RCC 7860 (cell line): ENCODE data around the gene RICTOR.
"Not testable (repeated sequence)": the region's sequence is repeated elsewhere in the genome, so short reads cannot be mapped to it uniquely, and the experiment has no call there.

Source experiments
- DNase-seq: peaks from one replicate; pipeline ENCODE4 v3.0.0-alpha.2; 2015; ENCODE audit warnings: low spot score
- FAIRE-seq: peaks from 2 replicates; lab custom pipeline; 2012; peaks lifted over from hg19 to GRCh38; lab: Jason Lieb, UNC

RICTOR gene

DNA sequence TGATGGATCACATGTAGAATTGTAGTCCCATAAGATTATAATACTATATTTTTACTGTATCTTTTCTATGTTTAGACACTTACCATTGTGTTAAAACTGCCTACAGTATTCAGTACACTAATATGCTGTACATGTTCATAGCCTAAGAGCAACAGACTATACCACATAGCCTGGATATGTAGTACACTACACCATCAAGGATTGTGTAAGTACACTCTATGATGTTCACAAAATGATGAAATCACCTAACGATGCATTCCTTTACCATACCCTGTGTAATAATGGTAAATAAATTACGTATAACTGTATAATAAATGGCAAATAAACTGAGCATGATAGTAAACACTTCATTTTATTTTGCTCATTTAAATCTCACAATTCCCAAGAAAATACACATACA is 60.3 kb downstream of the RICTOR start:
- no peak for DNase-seq

DNA sequence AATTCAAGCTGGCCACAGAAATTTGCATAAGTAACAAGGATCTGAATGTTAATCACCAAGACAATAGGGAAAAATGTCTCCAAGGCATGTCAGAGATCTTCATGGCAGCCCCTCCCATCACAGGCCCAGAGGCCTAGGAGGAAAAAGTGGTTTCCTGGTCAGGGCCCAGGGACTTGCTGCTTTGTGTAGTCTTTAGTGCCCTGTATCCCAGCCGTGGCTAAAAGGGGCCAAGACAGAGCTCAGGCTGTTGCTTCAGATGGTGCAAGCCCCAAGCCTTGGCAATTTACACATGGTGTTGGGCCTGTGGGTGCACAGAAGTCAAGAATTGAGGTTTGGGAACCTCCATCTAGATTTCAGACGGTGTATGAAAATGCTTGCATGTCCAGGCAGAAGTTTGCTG is 63.2 kb downstream of the RICTOR start:
- not testable (repeated sequence) for DNase-seq, FAIRE-seq

More for the DNA sequence above, 60.3 kb downstream of the RICTOR start:
- no peak for FAIRE-seq

DNA sequence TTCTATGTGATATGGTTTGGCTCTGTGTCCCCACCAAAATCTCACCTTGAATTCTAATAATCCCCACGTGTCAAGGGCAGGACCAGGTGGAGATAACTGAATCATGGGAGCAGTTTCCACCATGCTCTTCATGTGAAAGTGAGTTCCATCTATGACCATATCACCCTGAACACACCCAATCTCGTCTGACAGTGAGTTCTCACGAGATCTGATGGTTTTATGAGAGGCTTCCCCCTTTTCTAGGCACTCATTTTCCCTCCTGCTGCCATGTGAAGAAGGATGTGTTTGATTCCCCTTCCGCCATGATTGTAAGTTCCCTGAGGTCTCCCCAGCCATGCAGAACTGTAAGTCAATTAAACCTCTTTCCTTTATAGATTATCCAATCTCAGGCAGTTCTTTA is 64.2 kb downstream of the RICTOR start:
- no peak for FAIRE-seq
- DNase-seq = no peak

DNA sequence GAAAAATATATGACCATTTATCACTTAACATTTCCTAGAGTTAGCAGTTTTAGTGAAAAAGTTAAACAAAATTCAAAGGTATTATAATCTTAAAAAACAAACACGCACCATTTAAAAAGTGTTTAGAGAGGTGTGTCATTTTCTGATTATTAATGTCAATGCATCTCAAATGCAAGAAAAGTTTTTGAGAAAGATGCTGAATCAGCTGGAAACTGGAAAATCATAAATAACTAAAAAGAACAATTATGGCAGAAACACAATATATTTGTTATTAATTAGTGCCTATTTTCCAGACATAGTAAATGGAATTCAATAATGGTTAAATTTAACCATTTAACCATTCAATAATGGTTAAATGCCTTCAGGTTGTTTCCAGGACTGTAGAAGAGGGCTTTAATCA is 64.9 kb downstream of the RICTOR start:
- no peak for FAIRE-seq
- DNase-seq = no peak

DNA sequence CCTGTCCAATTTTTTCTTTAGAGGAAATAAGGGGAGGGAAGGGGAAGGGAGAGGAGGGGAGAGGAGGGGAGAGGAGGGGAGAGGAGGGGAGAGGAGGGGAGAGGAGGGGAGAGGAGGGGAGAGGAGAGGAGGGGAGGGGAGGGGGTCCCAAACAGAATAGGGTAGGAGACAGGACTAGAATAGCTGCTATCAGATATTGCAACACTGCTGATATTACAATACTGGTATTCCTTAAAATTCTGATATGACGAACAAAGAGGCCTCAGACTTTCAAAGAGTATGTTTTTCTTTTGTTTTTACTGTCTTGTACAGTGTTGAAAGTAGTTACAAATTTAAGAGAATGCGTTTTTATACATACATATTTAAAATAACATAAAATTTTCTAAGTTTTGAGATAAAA is 67.5 kb downstream of the RICTOR start:
- no peak for FAIRE-seq
- DNase-seq = no peak

DNA sequence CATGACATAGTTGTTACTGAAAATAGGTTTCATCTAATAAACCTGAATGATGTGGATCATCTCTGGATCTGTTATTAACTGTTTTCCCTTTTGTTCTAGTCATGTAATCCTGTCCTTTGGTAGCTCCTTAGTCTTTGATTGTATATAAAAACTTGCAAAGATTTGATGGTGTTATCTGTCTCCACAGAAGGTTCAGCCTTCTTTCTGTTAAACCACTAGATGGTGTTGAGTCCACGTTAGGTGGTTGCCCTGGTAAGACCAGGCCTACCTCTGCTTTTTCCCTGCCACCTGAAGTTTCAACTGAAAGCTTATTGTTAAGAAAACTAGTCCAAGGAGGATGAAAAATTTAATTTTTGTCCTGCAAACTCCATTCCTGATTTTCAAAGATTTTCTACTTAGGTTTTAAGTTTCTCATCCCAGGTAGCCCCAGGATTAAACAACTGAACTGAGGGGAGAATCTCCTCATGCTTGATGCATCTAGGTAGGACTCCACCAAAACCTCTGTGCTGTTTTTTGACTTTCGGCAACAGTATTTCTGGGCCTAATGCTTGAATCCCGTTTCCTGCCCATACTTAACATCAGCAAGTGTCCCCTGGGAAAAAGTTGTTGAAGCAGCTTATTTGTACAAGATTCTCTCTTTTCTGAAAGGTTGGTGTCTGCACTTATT is 68.5 kb downstream of the RICTOR start:
- no peak for FAIRE-seq
- no peak for DNase-seq

DNA sequence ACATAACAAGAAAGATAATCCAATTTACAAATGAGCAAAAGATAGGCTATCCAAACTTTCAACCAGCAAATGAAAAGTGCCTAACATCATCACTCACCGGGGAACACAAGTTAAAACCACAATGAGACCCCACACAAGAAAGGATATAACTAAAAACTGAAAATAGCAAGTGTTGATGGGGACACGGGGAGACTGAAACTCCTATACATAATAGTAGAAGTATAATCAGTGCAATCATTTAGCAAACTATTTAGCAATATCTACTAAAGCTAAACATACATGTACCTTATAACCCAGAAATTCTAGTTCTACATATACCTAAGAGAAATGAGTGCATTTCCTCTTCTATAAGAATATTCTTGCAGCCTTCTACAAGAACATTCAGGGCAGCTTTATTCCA is 72.5 kb downstream of the RICTOR start:
- no peak for FAIRE-seq
- DNase-seq = no peak

DNA sequence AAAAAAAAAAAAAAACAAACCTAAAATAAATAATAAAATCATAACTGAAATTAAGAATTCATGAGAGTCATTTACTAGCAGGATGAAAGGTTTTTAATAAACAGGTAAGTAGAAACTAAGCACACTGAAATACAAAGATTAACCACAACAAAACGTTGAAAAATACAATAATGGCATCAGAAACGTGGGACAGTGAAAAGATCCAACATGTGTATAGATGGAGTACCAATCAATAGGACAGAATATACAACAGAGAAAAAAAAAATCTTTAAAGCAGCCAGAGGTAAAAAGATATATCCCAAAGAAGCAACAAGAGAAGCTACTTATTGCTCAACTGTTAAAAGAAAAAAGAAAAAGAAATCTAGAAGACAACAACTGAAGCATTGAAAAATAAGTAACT is 75.2 kb downstream of the RICTOR start:
- DNase-seq (no peak), FAIRE-seq (peak; percentile 16)

DNA sequence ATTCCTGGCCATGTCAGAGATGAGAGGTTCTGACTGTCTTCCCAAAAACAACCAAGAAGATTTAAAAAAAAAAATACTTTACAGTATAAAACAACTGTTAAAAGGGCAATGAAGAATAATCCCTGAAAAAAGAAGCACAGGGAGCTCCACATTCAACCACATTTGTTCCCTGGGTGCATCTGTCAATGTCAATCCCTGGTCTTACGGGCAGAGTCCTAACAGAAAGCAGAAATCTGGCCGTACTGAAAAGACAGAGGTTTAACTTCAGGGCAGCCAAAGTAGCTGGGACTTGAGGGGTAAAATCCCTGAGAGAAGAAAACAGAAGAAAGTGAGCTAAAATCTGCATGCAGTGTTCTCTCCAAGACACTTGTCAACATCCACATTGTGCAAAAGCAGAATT is 76.6 kb downstream of the RICTOR start:
- FAIRE-seq = no peak
- DNase-seq = no peak

DNA sequence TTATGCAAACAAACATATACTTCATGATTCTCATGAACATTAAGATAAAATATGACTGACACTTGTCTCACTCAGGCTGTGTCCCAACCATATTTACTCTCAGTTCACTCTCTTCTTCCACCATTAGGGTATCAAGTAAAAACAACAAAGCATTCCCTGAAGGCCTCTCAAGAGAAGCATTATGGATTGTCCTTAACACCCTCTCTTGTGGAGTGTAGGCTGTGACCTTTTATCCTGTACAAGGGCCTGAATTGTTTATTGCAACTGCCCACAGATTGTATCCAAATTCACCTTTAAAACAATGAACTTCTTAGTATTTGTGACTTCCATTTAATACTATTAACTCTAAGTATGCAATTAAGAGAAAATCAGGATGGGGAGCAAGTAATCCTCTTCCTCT is 78.1 kb downstream of the RICTOR start:
- DNase-seq (no peak), FAIRE-seq (no peak)

DNA sequence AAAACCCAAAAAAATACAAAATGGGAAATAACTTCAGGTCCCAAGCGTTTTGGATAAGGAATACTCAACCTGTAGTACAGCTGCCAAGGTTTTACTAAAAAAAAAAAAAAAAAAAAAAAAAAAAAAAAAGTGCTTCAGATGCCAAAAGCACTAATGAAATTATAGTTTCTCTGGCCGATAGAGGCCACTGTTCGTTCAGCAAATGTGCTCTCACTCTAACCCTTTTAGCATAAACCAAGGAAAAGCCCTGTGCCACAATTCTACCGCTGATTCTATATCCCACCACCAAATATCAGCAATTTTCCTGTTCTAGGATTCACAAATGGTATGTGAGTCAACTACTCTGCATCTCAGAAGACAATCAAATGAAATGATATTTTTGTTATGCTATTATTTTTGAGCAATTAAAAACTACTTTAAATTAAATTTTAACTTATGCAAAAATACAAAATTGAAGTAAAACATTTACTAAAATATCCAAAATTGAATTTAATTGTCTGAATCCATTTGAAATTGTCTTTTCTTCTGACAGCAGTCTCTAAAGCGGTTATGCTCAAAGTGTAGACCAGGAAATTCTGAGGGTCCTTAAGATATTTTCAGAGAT is 79.8 kb downstream of the RICTOR start:
- DNase-seq (peak; percentile 71), FAIRE-seq (peak; percentile 87)

DNA sequence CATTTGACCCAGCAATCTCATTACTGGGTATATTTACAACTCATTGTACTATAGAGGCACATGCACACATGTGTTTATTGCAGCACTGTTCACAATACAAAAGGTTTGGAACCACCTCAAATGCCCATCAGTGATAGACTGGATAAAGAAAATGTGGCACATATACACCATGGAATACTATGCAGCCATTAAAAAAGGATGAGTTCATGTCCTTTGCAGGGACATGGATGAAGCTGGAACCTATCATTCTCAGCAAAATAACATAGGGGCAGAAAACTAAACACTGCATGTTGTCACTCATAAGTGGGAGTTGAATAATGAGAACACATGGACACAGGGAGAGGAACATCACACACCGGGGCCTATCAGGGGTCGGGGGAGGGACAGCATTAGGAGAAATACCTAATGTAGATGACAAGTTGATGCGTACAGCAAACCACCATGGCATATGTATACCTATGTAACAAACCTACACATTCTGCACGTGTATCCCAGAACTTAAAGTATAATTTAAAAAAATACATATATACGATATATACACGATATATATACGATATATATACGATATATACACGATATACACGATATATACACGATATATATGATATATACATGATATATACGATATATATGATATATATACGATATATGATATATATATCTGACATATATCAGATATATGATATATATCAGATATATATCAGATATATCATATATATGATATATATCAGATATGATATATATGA is 84.1 kb downstream of the RICTOR start:
- FAIRE-seq, DNase-seq: not testable (repeated sequence)

DNA sequence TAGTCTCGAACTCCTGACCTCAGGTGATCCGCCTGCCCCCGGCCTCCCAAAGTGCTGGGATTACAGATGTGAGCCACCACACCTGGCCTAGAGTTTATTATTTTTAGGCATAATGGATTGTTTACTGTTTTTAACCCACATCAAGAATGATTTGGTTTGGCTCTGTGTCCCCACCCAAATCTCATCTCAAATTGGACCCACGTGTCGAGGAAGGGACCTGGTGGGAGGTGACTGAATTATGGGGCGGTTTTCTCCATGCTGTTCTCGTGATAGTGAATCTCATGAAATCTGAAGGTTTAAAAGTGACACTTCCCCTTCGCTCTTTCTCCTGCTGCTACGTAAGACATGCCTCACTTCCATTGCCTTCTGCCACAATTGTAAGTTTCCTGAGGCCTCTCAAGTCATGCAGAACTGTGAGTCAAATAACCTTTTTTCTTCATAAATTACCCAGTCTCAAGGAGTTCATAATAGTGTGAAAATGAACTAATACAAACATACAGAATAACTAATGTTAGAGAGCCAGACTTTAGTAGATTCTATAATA is 88.2 kb downstream of the RICTOR start:
- DNase-seq = no peak
- FAIRE-seq = no peak

DNA sequence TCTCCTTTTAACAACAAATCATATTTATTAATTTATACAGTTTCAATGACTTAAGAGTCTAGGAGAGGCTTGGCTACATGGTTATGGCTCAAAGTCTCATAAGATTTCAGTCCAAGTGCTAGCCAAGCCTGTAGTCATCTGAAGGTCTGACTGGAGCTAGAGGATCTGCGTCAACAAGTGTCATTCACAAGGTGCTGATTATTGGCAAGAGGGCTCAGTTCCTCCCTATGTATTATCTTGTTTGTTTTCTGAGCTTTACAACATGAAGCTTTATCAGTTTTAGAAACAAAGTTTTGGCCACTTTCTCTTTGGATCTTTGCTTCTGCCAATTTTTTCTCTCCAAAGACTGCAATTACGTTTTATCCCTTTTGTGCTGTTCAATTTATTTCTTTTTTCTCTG is 94.7 kb downstream of the RICTOR start:
- FAIRE-seq (no peak), DNase-seq (no peak)

DNA sequence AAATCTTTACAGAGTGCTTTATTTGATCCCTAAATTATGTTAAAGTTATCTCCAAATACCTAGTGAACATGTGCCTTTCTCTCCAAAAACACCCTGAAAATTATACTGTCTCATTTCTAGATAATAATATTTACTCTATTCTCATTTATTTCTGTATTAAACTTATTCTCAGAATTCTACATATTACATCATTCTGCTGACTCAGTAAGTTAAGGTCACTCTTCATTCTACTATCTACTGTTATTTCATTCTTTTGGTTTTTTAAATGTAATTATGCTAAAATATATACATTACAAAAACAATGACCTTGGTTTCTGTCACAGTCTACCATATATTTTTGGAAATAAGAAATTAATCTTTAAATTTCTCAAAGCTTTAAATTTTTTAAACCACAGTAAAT is 96.2 kb downstream of the RICTOR start:
- FAIRE-seq = peak; percentile 70

DNA sequence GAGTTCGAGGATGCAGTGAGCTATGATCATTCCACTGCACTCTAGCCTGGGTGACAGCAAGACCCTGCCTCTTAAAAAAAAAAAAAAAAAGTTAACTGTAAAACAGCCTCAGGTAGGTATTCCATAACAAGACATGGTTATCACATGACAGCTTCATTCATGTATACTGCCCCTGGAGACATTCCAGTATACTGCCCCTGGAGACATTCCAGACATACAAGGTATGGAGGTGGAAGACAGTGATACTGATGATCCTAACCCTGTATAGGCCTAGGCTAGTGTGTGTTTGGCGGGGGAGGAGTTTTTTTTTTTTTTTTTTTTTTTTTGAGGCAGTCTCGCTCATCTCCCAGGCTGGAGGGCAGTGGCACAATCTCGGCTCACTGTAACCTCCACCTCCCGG is 105.5 kb downstream of the RICTOR start:
- FAIRE-seq = no peak
- no peak for DNase-seq

More for the DNA sequence above, 96.2 kb downstream of the RICTOR start:
- DNase-seq = no peak

DNA sequence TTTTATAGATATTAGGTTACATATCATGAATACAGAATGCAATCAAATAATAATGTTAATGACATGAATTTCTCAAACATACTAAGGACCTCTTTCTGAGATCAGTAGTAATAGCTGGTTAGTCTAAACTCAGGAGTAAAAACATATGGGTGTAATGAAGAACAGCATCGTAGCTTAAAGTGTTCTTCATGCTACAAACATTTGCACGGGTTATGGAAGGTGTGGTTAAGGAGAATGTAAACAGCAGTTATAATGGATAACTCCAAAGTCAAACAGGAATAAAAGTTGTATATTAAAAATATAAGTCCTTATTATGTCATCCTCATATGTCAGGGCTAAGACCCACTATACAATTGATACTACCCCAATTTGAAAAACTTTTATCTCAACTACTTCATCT is 112.5 kb downstream of the RICTOR start:
- DNase-seq = no peak

DNA sequence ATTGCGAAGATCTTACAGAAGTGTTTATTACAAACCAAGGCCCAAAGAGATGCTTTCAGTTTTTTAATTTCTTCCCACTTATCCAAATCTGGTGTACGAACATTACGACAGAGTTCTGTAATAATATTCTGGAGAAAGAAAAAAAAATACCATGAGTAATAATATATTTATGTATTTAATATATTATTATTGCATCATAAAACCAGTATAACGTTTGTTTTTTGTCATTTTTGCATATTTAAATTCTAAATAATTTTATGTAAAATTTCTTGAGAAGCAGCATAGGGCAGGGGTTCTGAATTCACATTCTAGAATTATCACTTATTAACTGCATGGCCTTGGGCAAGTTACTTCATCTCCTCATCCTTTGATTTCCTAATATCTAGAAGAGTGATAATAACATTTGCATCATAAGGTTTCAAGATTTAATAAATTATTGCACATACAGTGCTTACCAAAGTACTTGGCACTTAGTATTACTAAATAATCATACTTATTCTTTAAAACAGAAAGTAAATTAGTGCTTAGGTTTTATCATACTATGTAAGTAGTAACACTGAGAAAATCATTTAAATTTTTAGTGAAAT is 120.7 kb downstream of the RICTOR start:
- FAIRE-seq = peak; percentile 62
- DNase-seq = no peak

More for the DNA sequence above, 112.5 kb downstream of the RICTOR start:
- no peak for FAIRE-seq

DNA sequence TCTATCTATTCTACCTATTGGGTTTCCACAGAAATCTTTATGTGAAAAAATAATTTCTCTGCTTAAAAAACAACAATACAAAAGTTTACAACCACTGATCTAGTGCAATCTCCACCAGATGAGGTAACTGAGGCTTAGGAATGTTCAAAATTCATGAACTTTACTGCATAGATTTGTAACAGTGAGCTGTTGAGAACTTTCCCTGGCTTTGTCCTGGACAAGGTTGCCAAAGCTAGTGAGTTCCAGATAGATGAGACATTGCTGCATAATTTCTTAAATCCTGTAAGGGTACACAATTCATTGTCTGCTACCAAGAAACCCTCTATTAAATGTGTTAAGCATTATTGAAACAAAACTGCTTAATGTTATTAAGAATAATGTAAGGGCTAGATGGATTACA is 125.7 kb downstream of the RICTOR start:
- DNase-seq (no peak), FAIRE-seq (no peak)

DNA sequence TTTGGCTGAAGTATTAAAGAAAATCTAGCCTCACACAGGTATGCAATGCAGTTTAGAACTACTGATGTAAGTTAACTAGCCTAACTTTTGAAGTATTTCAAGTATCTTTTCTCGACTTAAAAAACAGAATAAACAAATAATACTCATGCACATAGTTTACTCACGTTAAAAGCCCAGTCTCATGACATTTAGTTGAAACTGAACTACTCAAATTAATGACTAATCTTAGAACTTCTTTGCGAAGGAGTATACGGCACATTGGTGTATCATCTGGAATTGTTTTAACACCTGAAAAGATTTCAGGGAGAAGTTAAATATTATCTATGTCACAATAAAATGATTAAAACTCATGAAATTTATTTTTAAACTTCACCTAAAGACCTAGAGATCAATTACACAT is 129.9 kb downstream of the RICTOR start:
- DNase-seq = no peak
- FAIRE-seq = peak; percentile 4

DNA sequence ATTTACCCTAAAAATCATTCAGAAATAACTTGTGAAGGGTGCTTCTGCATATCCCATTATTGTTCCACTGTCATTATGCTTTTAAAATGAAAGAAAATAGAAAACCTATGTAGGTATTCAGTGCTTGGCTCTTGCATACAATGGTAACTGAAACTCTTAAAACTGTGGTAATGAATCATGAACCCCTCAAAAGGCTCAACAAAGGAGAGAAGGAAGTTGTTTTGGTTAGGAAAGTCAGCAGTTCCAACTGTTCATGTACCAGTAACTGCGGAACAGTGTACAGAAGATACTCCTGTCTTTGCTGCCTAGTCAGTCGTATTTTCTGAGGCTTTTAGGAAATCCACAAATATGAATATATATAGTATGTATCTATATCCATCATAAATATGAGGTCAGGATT is 132.3 kb downstream of the RICTOR start:
- no peak for DNase-seq
- no peak for FAIRE-seq
